ENCODE data around the gene GABRB3.

GABRB3 gene

DNA sequence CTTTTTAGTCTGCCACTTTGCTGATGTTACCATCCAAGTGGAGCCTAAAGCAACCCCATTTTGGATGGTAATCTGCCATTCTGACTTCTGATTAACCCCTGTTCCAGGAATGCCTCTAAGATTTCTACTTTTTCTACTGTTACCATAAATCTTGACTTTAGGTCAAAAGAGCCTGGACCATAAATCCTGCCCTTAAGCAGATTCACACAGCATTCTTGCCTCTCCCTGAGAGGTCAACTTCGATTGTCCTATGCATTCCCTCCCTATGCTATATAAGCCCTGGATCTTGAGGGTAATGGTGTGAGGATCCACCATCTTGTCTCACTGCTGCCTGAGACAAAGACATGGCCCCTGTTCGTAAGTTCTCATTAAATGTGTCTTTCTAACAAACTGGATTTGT lies 177.3 kb downstream of the GABRB3 start:
- Histone ChIP-seq H3K4me2 (ENCODE audit: low read depth, low read length, poor library complexity, severe bottlenecking) (no peak overlapping the region), H3K9me3 (ENCODE audit: insufficient read depth, low read depth, low read length) (peaks cover 11% of the 10 kb centered on the region; the same call in 1 of the 2 replicates), H3K9ac (ENCODE audit: low read depth, low read length, poor library complexity, severe bottlenecking) (no peak overlapping the region), H3K9me2 (replicated peaks; ENCODE audit: low read depth, low read length) (no peaks in the 10 kb centered on the region), H3K79me2 (ENCODE audit: insufficient read depth, low read length) (no peaks in the 10 kb centered on the region), H4K20me1 (ENCODE audit: insufficient read depth, low read length, poor library complexity, severe bottlenecking) (no peaks in the 10 kb centered on the region), H3K36me3 (ENCODE audit: insufficient read depth, low read length) (no peaks in the 10 kb centered on the region), H3K4me1 (ENCODE audit: insufficient read depth, low read length, poor library complexity, severe bottlenecking) (no peaks in the 10 kb centered on the region), H3K4me3 (ENCODE audit: low read length, poor library complexity, severe bottlenecking) (no peak overlapping the region), H2AFZ (ENCODE audit: low read length) (no peak overlapping the region), H3K27me3 (ENCODE audit: insufficient read depth, low read length, poor library complexity, severe bottlenecking) (no peaks in the 10 kb centered on the region), H3F3A (ENCODE audit: low read depth) (no peaks in the 10 kb centered on the region)
- TF ChIP-seq, protein P1, sequence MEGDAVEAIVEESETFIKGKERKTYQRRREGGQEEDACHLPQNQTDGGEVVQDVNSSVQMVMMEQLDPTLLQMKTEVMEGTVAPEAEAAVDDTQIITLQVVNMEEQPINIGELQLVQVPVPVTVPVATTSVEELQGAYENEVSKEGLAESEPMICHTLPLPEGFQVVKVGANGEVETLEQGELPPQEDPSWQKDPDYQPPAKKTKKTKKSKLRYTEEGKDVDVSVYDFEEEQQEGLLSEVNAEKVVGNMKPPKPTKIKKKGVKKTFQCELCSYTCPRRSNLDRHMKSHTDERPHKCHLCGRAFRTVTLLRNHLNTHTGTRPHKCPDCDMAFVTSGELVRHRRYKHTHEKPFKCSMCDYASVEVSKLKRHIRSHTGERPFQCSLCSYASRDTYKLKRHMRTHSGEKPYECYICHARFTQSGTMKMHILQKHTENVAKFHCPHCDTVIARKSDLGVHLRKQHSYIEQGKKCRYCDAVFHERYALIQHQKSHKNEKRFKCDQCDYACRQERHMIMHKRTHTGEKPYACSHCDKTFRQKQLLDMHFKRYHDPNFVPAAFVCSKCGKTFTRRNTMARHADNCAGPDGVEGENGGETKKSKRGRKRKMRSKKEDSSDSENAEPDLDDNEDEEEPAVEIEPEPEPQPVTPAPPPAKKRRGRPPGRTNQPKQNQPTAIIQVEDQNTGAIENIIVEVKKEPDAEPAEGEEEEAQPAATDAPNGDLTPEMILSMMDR (conservative IDR thresholded peaks at IDR 0.05; ENCODE audit: low read length), result no peak
- TF ChIP-seq EZH2phosphoT487 (IDR thresholded peaks at IDR 0.05; ENCODE audit: borderline replicate concordance), result no peak

GRCh38 chr15:26590676-26591075 lies 182.2 kb downstream of the GABRB3 start:
- Histone ChIP-seq H3K9me2 (replicated peaks; ENCODE audit: low read depth, low read length) (no peaks in the 10 kb centered on the region), H3K9ac (ENCODE audit: low read depth, low read length, poor library complexity, severe bottlenecking) (no peak overlapping the region), H2AFZ (ENCODE audit: low read length) (no peak overlapping the region), H3K4me3 (ENCODE audit: low read length, poor library complexity, severe bottlenecking) (no peak overlapping the region), H4K20me1 (ENCODE audit: insufficient read depth, low read length, poor library complexity, severe bottlenecking) (no peaks in the 10 kb centered on the region), H3K27me3 (ENCODE audit: insufficient read depth, low read length, poor library complexity, severe bottlenecking) (no peaks in the 10 kb centered on the region), H3K4me2 (ENCODE audit: low read depth, low read length, poor library complexity, severe bottlenecking) (no peak overlapping the region), H3K36me3 (ENCODE audit: insufficient read depth, low read length) (no peaks in the 10 kb centered on the region), H3K79me2 (ENCODE audit: insufficient read depth, low read length) (no peaks in the 10 kb centered on the region), H3K4me1 (ENCODE audit: insufficient read depth, low read length, poor library complexity, severe bottlenecking) (no peaks in the 10 kb centered on the region), H3F3A (ENCODE audit: low read depth) (no peaks in the 10 kb centered on the region), H3K9me3 (ENCODE audit: insufficient read depth, low read depth, low read length) (0 out of 2 replicates have a peak, but pooled peaks cover 2% of the 10 kb centered on the region)
- TF ChIP-seq, protein P1 (conservative IDR thresholded peaks at IDR 0.05; ENCODE audit: low read length), result no peak
- TF ChIP-seq EZH2phosphoT487 (IDR thresholded peaks at IDR 0.05; ENCODE audit: borderline replicate concordance), result no peak

GRCh38 chr15:26582840-26583239 lies 190.0 kb downstream of the GABRB3 start:
- TF ChIP-seq, protein P1 (conservative IDR thresholded peaks at IDR 0.05; ENCODE audit: low read length), result no peak
- TF ChIP-seq EZH2phosphoT487 (IDR thresholded peaks at IDR 0.05; ENCODE audit: borderline replicate concordance), result no peak
- Histone ChIP-seq H3K36me3 (ENCODE audit: insufficient read depth, low read length) (no peaks in the 10 kb centered on the region), H4K20me1 (ENCODE audit: insufficient read depth, low read length, poor library complexity, severe bottlenecking) (no peaks in the 10 kb centered on the region), H3K4me1 (ENCODE audit: insufficient read depth, low read length, poor library complexity, severe bottlenecking) (no peaks in the 10 kb centered on the region), H2AFZ (ENCODE audit: low read length) (no peak overlapping the region), H3K9ac (ENCODE audit: low read depth, low read length, poor library complexity, severe bottlenecking) (no peak overlapping the region), H3K79me2 (ENCODE audit: insufficient read depth, low read length) (no peaks in the 10 kb centered on the region), H3K4me3 (ENCODE audit: low read length, poor library complexity, severe bottlenecking) (no peak overlapping the region), H3K9me2 (replicated peaks; ENCODE audit: low read depth, low read length) (no peaks in the 10 kb centered on the region), H3K4me2 (ENCODE audit: low read depth, low read length, poor library complexity, severe bottlenecking) (no peak overlapping the region), H3F3A (ENCODE audit: low read depth) (no peaks in the 10 kb centered on the region), H3K9me3 (ENCODE audit: insufficient read depth, low read depth, low read length) (no peaks in the 10 kb centered on the region; the same call in 1 of the 2 replicates), H3K27me3 (ENCODE audit: insufficient read depth, low read length, poor library complexity, severe bottlenecking) (no peaks in the 10 kb centered on the region)
